Activated CD8-positive, alpha-beta memory T cell treated with anti-CD3 and anti-CD28 coated beads, Interleukin-2, amount 50 U/mL, for 24 hours (primary cell): Measurements from ENCODE around the gene DCDC2B.
"Not testable (repeated sequence)": the region's sequence is repeated elsewhere in the genome, so short reads cannot be mapped to it uniquely, and the experiment has no call there.

Experiments used
- DNase-seq: peaks from one replicate; pipeline ENCODE4 v3.0.0-alpha.2; 2020; ENCODE audit errors: extremely low read depth

The DCDC2B gene

GRCh38 chr1:32256473-32257226 lies 47.8 kb downstream of the DCDC2B start:
- DNase-seq = no peak

GRCh38 chr1:32257227-32257508 lies 48.3 kb downstream of the DCDC2B start:
- DNase-seq = no peak

GRCh38 chr1:32263236-32263593 lies 54.3 kb downstream of the DCDC2B start:
- not testable (repeated sequence) for DNase-seq

- no peak for DNase-seq
These were observed 54.9 kb downstream of the DCDC2B start for GRCh38 chr1:32263744-32264143.
